Endothelial cell of umbilical vein (primary cell): ENCODE data around the gene TNFRSF14.

Experiments
- CTCF ChIP-seq, 2 donors: IDR thresholded peaks; 1 replicate in 1 of 2; 2 replicates in 1 of 2; pipeline ENCODE4 v1.5.1; 2011; ENCODE audit warnings: low read length in 2 of 2, mild to moderate bottlenecking in 2 of 2, moderate library complexity in 2 of 2, control low read depth in 1 of 2, inconsistent platforms in 1 of 2, low read depth in 1 of 2; ENCODE audit not compliant: insufficient read depth in 1 of 2; ENCODE audit errors: extremely low read depth in 1 of 2
- EZH2 ChIP-seq: IDR thresholded peaks from 2 replicates; pipeline ENCODE4 v1.6.1; 2012; ENCODE audit warnings: borderline replicate concordance, low read depth, mild to moderate bottlenecking, moderate library complexity, low read length, inconsistent platforms; ENCODE audit not compliant: severe bottlenecking
- FOS ChIP-seq: IDR thresholded peaks from 2 replicates; pipeline ENCODE4 v1.6.1; 2011; ENCODE audit warnings: mild to moderate bottlenecking, low read length, moderate library complexity, borderline replicate concordance; ENCODE audit not compliant: insufficient read depth
- GATA2 ChIP-seq: IDR thresholded peaks from 2 replicates; pipeline ENCODE4 v1.7.0; 2011; ENCODE audit warnings: low read depth, mild to moderate bottlenecking, moderate library complexity, mixed read lengths, low read length; ENCODE audit not compliant: insufficient read length, insufficient read depth
- JUN ChIP-seq: IDR thresholded peaks from 2 replicates; pipeline ENCODE4 v1.6.1; 2011; ENCODE audit warnings: borderline replicate concordance, low read depth; ENCODE audit not compliant: insufficient read length, insufficient read depth
- MAX ChIP-seq: IDR thresholded peaks from 2 replicates; pipeline ENCODE4 v1.6.1; 2011; ENCODE audit not compliant: insufficient read depth, insufficient read length
- MYC ChIP-seq: IDR thresholded peaks from one replicate; pipeline ENCODE4 v1.6.1; 2011; ENCODE audit warnings: mild to moderate bottlenecking, low read depth, low read length
- POLR2A ChIP-seq: IDR thresholded peaks from 2 replicates; pipeline ENCODE4 v1.6.1; 2012; ENCODE audit warnings: low read depth, mild to moderate bottlenecking, control low read depth, low read length
- POLR2AphosphoS5 ChIP-seq: IDR thresholded peaks from 2 replicates; pipeline ENCODE4 v1.6.1; 2012; ENCODE audit warnings: low read depth, mild to moderate bottlenecking, control low read depth, low read length, moderate library complexity; ENCODE audit not compliant: insufficient read depth

- TF ChIP-seq CTCF (IDR thresholded peaks at IDR 0.05; ENCODE audit: extremely low read depth in 1 of 2, insufficient read depth in 1 of 2, low read depth in 1 of 2, low read length in 2 of 2): no peak
- TF ChIP-seq GATA2: no peak
- no peak for TF ChIP-seq POLR2AphosphoS5
- no peak for TF ChIP-seq POLR2A
- no peak for TF ChIP-seq EZH2
- TF ChIP-seq FOS: no peak
- no peak for TF ChIP-seq MAX
- TF ChIP-seq MYC: no peak
- no peak for TF ChIP-seq JUN
These were observed 50.3 kb downstream of the TNFRSF14 start for GRCh38 chr1:2606396-2606880.
